ENCODE measurements around the gene HSFX3. TPM values are rescaled to one million over a fixed set of nuclear protein-coding genes. Genes with fewer than 3 reads are reported as not detected.
"Not testable (repeated sequence)": the region's sequence is repeated elsewhere in the genome, so short reads cannot be mapped to it uniquely, and the experiment has no call there.

Gene HSFX3
- total RNA-seq, 1 donor from 2014 or later: not detected

GRCh38 chrX:149522916-149523315 is 26.8 kb downstream of the HSFX3 start:
- no peaks in the 10 kb centered on the region for H3K9me3 Mint-ChIP-seq
- intact Hi-C loops (cut with micrococcal nuclease): loop anchor here (5.0 kb wide), 1 partner anchor 309 kb away; no protein-coding TSS in a partner anchor
- no peaks in the 10 kb centered on the region for H3K27me3 Mint-ChIP-seq (ENCODE audit: insufficient read depth)
- H3K36me3 Mint-ChIP-seq (ENCODE audit: low read depth): peaks cover 2% of the 10 kb centered on the region
- peaks cover 45% of the 10 kb centered on the region for H3K4me1 Mint-ChIP-seq (ENCODE audit: low read depth)
- DNase-seq (ENCODE audit: low spot score): no peak
- no peak overlapping the region for H3K27ac Mint-ChIP-seq
- H3K4me3 Mint-ChIP-seq: no peak overlapping the region

- DNase-seq (ENCODE audit: low spot score): no peak
- intact Hi-C loops (cut with micrococcal nuclease): loop anchor here (5.0 kb wide), 1 partner anchor 311 kb away; no protein-coding TSS in a partner anchor
These were observed 28.3 kb downstream of the HSFX3 start for GRCh38 chrX:149521438-149521837.

GRCh38 chrX:149520636-149521277 is 29.0 kb downstream of the HSFX3 start:
- not testable (repeated sequence) for H3K9me3 Mint-ChIP-seq; H3K36me3 Mint-ChIP-seq (ENCODE audit: low read depth); H3K27me3 Mint-ChIP-seq (ENCODE audit: insufficient read depth); H3K27ac Mint-ChIP-seq; DNase-seq (ENCODE audit: low spot score)
- H3K4me1 Mint-ChIP-seq (ENCODE audit: low read depth): peaks cover 59% of the 10 kb centered on the region
- H3K4me3 Mint-ChIP-seq: peak overlapping the region; percentile 11
- intact Hi-C loops (cut with micrococcal nuclease): loop anchor here (5.0 kb wide), 1 partner anchor 312 kb away; no protein-coding TSS in a partner anchor

More at GRCh38 chrX:149521438-149521837, 28.3 kb downstream of the HSFX3 start:
- H3K4me1 Mint-ChIP-seq (ENCODE audit: low read depth): peaks cover 52% of the 10 kb centered on the region
- peaks cover 4% of the 10 kb centered on the region for H3K9me3 Mint-ChIP-seq
- H3K27me3 Mint-ChIP-seq (ENCODE audit: insufficient read depth): no peaks in the 10 kb centered on the region
- H3K27ac Mint-ChIP-seq: peak overlapping the region; percentile 62
- H3K4me3 Mint-ChIP-seq: peak overlapping the region; percentile 3
- peaks cover 9% of the 10 kb centered on the region for H3K36me3 Mint-ChIP-seq (ENCODE audit: low read depth)

- Mint-ChIP-seq H3K9me3 (peaks cover 4% of the 10 kb centered on the region), H3K27me3 (ENCODE audit: insufficient read depth) (no peaks in the 10 kb centered on the region), H3K27ac (no peak overlapping the region), H3K4me1 (ENCODE audit: low read depth) (peaks cover 81% of the 10 kb centered on the region), H3K4me3 (no peak overlapping the region), H3K36me3 (ENCODE audit: low read depth) (peaks cover 9% of the 10 kb centered on the region)
- no peak for DNase-seq (ENCODE audit: low spot score)
- intact Hi-C loops (cut with micrococcal nuclease): no loop called here
These were observed 31.5 kb downstream of the HSFX3 start for GRCh38 chrX:149518236-149518635.

- Mint-ChIP-seq H3K4me1 (ENCODE audit: low read depth) (peaks cover 76% of the 10 kb centered on the region), H3K27me3 (ENCODE audit: insufficient read depth) (no peaks in the 10 kb centered on the region), H3K4me3 (no peak overlapping the region), H3K36me3 (ENCODE audit: low read depth) (peaks cover 9% of the 10 kb centered on the region), H3K27ac (no peak overlapping the region), H3K9me3 (peaks cover 4% of the 10 kb centered on the region)
- intact Hi-C loops (cut with micrococcal nuclease): no loop called here
- no peak for DNase-seq (ENCODE audit: low spot score)
These were observed 32.4 kb downstream of the HSFX3 start for GRCh38 chrX:149517308-149517707.

DNA sequence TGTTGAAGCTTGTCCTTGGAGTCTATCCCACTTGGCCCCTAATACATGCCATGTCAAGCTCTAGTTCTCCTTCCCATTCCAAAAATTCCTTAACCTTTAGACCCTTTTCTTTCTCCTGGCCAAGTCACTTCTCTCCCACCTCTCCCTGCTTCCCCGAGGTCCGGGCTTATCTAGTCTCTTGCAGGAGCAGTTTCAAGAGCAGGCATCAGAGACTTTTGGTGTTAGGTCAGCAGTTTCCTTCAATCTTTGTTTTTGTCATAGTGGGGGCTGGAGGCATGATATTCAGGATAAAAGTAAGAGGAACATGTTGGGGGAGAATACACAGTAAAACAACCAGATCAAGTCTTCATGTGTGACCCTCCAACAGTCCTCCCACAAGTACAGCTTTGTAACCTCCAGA is 33.1 kb downstream of the HSFX3 start:
- Mint-ChIP-seq H3K4me3 (no peak overlapping the region), H3K4me1 (ENCODE audit: low read depth) (peaks cover 71% of the 10 kb centered on the region), H3K27ac (peak overlapping the region; percentile 19), H3K27me3 (ENCODE audit: insufficient read depth) (no peaks in the 10 kb centered on the region), H3K9me3 (peaks cover 4% of the 10 kb centered on the region), H3K36me3 (ENCODE audit: low read depth) (peaks cover 9% of the 10 kb centered on the region)
- DNase-seq (ENCODE audit: low spot score): no peak
- intact Hi-C loops (cut with micrococcal nuclease): loop anchor here (1.0 kb wide), 1 partner anchor 8 kb away; no protein-coding TSS in a partner anchor

GRCh38 chrX:149515954-149516602 is 33.6 kb downstream of the HSFX3 start:
- peak overlapping the region; percentile 55 for H3K4me3 Mint-ChIP-seq
- H3K36me3 Mint-ChIP-seq (ENCODE audit: low read depth): peaks cover 9% of the 10 kb centered on the region
- no peaks in the 10 kb centered on the region for H3K27me3 Mint-ChIP-seq (ENCODE audit: insufficient read depth)
- peaks cover 4% of the 10 kb centered on the region for H3K9me3 Mint-ChIP-seq
- peak overlapping the region; percentile 75 for H3K27ac Mint-ChIP-seq
- intact Hi-C loops (cut with micrococcal nuclease): loop anchor here (1.0 kb wide), 2 partner anchors 8 to 11 kb away; partner anchors contain the start of gene IDS
- no peak for DNase-seq (ENCODE audit: low spot score)
- H3K4me1 Mint-ChIP-seq (ENCODE audit: low read depth): peaks cover 65% of the 10 kb centered on the region

DNA sequence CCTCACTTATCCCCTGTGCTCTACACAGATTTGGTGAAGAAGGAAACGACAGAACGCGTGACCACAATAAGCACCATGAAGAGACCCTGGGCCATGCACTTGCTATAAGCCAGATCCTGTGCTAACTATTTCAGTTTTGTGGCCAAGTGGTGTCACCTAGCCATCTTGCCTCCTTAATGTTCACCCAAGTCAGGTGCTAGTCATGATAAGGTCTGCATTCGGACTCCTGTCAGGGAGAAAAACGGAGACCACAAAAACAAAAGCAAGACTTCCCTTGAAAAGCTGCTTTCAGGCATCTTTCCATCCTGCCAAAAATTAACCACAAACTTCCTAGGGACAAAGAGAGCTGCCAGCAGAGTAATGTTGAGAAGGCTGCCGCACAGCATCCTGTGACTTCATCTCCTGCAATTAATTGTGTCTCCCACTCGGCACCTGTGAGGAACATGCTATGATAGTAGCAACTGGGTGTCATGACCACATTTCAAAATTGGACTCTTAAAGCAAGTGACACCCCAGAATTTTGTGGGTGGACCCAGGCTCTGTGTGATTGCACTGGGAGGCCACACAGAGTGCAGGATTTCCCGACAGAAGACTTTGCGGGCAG is 35.8 kb downstream of the HSFX3 start:
- peaks cover 11% of the 10 kb centered on the region for H3K36me3 Mint-ChIP-seq (ENCODE audit: low read depth)
- peaks cover 53% of the 10 kb centered on the region for H3K4me1 Mint-ChIP-seq (ENCODE audit: low read depth)
- intact Hi-C loops (cut with micrococcal nuclease): loop anchor here (2.0 kb wide), 1 partner anchor 13 kb away; no protein-coding TSS in a partner anchor
- H3K4me3 Mint-ChIP-seq: no peak overlapping the region
- DNase-seq (ENCODE audit: low spot score): no peak
- H3K27ac Mint-ChIP-seq: no peak overlapping the region
- no peaks in the 10 kb centered on the region for H3K27me3 Mint-ChIP-seq (ENCODE audit: insufficient read depth)
- H3K9me3 Mint-ChIP-seq: peaks cover 4% of the 10 kb centered on the region

DNA sequence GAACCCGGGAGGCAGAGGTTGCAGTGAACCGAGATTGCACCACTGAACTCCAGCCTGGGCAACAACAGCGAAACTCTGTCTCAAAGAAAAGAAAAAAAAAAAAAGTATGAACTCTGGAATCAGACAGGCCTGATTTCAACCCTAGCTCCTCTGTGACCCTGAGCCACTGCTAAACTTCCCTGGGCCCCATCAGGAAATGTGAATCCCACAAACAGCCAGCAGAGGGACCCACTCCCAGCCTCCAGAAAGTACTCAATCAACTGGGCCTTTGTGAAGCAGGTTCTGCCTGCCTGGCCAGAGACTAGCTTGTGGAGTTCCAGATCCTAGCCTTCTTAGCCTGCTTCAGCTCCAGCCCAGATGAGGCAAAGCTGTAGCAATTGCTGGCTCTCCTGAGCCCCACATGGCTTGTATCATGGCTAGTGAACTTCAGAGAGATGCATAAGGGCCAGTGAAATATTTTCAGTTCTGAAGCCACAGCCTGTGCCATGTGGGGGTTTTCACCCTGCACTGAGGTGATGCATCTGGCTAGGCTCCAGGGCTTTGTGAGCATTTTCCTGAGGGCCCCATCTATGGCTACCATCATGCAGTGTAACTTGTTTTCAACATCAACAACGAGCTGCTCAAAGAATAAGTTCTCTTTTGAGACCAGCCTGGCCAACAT is 37.4 kb downstream of the HSFX3 start:
- peak; percentile 25 for DNase-seq (ENCODE audit: low spot score)
- Mint-ChIP-seq H3K4me3 (no peak overlapping the region), H3K36me3 (ENCODE audit: low read depth) (peaks cover 7% of the 10 kb centered on the region), H3K27me3 (ENCODE audit: insufficient read depth) (no peaks in the 10 kb centered on the region), H3K27ac (peak overlapping the region; percentile 75), H3K4me1 (ENCODE audit: low read depth) (peaks cover 45% of the 10 kb centered on the region), H3K9me3 (peaks cover 4% of the 10 kb centered on the region)
- intact Hi-C loops (cut with micrococcal nuclease): loop anchor here (2.0 kb wide), 1 partner anchor 14 kb away; no protein-coding TSS in a partner anchor

GRCh38 chrX:149511081-149511480 is 38.6 kb downstream of the HSFX3 start:
- Mint-ChIP-seq H3K27me3 (ENCODE audit: insufficient read depth) (no peaks in the 10 kb centered on the region), H3K9me3 (no peaks in the 10 kb centered on the region), H3K27ac (no peak overlapping the region), H3K36me3 (ENCODE audit: low read depth) (peaks cover 1% of the 10 kb centered on the region), H3K4me1 (ENCODE audit: low read depth) (peaks cover 33% of the 10 kb centered on the region), H3K4me3 (no peak overlapping the region)
- no peak for DNase-seq (ENCODE audit: low spot score)
- intact Hi-C loops (cut with micrococcal nuclease): no loop called here

- Mint-ChIP-seq H3K36me3 (ENCODE audit: low read depth) (peaks cover 1% of the 10 kb centered on the region), H3K4me3 (no peak overlapping the region), H3K4me1 (ENCODE audit: low read depth) (peaks cover 33% of the 10 kb centered on the region), H3K9me3 (no peaks in the 10 kb centered on the region), H3K27ac (peak overlapping the region; percentile 71), H3K27me3 (ENCODE audit: insufficient read depth) (no peaks in the 10 kb centered on the region)
- intact Hi-C loops (cut with micrococcal nuclease): no loop called here
- no peak for DNase-seq (ENCODE audit: low spot score)
These were observed 39.3 kb downstream of the HSFX3 start for GRCh38 chrX:149510386-149510785.

DNA sequence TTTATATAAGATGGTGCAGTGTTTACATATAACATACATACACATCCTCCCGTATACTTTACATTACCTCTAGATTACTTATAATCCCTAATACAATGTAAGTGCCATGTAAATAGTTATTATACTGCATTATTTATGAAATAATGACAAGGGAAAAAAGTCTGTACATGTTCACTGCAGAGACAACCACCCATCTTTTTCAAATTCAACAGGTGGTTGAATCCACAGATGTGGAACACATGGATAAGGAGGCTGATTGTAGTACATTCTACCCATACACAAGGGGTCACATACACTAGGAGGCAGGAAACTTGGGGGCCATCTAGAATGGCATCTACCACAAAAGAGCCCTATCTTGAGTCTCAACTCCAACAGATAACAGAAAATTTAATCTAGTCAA is 41.3 kb downstream of the HSFX3 start:
- H3K36me3 Mint-ChIP-seq (ENCODE audit: low read depth): peaks cover 4% of the 10 kb centered on the region
- no peaks in the 10 kb centered on the region for H3K9me3 Mint-ChIP-seq
- DNase-seq (ENCODE audit: low spot score): no peak
- intact Hi-C loops (cut with micrococcal nuclease): loop anchor here (10.0 kb wide), 8 partner anchors 66 to 1886 kb away; partner anchors contain the start of genes FMR1, HMGB3, MTMR1 and VMA21
- H3K27ac Mint-ChIP-seq: no peak overlapping the region
- no peaks in the 10 kb centered on the region for H3K27me3 Mint-ChIP-seq (ENCODE audit: insufficient read depth)
- H3K4me1 Mint-ChIP-seq (ENCODE audit: low read depth): peaks cover 28% of the 10 kb centered on the region
- no peak overlapping the region for H3K4me3 Mint-ChIP-seq

All from activated T-helper 1 cell treated with anti-CD3 and anti-CD28 coated beads, Interleukin-12 subunit alpha, Interleukin-12 subunit beta, Interleukin-2, Interleukin-4 antibody, amounts not matched to agents 30 ng/mL and 10 ng/mL and 1 ng/mL, durations not matched to agents 14 hours and 24 hours and 36 hours (primary cell).